GM18858 (cell line): ENCODE data around the gene S100A4.
"Not testable (repeated sequence)": the region's sequence is repeated elsewhere in the genome, so short reads cannot be mapped to it uniquely, and the experiment has no call there.

Experiments used
- ATAC-seq: cut with Tn5 transposase; IDR thresholded peaks from one replicate; pipeline ENCODE4 v1.9.1; 2021; ENCODE audit not compliant: unreplicated experiment

The S100A4 gene

DNA sequence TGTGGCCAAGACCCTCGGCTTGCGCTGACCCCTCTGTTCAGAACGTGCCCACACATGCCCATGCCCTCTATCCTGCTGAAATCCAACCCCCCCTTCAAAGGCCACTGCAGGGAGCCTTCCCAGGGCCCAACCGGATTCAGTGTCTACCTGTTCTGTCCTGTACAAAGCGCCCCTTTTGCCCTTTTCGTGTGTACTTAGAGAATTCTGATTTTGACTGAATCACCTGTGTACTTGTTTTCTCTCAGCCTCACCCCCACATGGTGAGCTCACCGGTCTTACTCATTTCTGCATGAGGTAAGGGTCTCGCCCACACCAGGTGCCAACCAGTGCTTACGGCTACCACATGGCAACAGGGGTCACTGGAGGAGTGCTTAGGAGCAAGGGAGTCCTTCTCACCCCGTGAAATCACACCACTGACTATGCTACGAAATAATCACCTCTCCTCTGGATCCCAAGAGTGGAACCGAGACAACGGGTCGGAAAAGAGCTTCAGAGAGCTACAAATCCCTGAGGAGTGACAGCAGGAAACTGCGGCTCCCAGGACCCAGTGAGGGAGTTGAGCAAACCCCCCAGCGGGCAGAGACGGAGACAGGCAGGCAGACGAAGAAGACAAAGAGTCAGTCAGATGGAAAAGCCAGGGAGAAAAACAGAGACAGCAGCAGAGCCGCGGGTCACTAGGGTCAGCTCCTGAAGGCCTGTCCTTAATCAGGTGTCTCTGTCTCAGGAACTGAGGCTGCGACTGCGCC, 22.2 kb upstream of the S100A4 start:
- ATAC-seq: no peak

DNA sequence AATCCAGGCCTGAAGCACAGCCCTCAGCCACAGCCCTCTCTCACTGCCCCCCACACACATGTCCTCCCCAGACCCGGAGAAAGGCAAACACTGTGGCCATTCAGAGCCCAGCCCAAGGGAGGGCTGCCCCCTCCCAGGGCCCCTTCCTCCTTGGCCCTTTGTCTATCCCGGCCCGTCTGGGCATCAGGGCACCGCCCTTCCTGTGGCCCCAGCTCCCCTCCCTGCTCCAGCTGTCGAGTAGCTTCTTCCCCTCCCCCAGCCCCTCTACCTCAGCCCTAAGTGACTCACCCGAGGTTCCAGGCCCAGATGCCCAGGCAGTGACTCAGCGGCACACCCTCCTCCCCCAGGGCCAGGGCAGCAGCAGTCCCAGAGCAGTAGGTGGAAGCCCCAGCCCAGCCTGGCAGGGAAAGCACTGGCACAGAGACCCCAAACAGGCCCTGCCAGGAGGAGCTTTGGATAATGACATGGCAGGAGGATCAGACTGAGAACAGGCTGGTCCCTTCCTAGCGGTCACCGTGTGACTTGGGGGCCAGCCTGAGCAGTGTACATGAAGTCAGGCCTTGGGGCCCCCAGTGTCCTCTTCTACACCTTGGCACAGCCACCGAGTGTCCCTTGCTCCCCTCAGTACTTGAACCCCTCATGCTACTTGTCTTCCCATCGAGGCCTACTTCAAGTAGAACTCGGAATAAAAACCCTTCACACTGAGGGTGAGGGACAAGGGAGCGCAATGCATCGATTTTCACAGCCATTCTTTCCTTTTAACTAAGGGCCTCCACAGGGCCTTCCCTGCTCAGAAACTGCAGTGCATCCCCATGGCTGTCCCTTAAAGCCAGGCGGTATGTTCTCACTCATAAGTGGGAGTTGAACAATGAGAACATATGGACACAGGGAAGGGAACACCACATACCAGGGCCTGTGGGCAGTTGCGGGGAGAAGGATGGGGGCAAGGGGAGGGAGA, 21.1 kb upstream of the S100A4 start:
- ATAC-seq: no peak

DNA sequence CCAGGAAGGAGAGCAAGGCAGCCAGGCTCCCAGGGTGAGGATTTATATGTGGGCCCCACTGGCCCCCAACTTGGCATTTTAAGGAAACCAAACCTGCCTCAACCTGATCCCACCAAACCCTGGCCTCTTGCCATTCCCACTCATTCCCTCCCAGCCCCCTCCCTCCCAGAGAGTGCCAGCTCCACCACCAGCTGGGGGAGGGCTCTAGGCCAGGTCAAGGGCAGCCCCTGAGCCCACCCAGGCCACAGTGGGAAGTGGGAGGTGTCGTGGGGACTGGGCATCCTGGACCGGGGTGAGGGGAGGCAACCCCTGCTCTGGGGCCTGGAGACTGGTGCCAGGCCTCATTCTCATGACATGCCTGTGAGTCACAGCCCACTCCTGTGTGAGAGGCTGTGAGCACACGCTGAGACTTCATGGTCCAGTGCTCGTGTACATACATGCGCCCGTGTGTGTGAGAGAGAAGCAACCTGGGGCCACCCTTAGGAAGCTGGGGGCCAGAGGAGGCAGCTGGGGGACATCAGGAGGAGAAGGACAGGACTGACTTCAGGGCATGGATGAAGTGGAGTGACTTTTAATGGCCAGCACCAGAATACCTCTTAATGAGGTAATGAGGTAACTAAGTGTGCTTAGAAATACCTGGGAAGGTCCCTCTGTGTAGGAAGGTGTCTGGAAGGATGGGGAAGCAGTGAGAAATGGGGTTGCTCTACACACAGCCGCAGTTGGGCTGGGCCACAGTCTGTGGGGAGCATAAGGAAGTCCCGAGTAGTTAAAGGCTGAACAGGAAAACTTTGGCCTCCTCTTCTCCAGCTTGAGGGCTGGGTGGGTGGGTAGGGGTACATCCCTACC, 20.1 kb upstream of the S100A4 start, which contains the start of gene S100A2:
TSS of gene S100A2 (minus strand) at position 316 of the 846 bp plus-strand sequence. CDS start 1,967 bp downstream, outside the sequence.
- ATAC-seq: no peak

DNA sequence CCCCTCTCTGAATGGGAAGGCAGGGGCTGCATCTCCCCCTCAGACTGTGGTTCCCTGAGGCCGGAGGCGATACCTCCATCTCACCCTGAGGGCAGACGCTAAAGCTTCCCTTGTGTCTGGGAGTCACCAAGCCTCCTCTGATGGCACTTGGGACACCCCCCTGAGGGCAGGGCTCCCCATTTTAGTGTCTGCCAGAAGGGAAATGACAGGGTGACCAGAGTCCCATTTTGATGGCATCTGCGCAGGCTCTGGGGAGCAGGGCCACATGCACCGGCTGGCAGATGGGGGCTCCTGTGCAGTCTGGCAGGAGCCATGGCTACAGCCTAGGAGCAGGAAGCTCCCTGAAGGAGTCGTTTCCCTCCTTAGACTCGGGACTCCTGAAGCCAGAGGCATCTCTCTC, 18.4 kb upstream of the S100A4 start:
- ATAC-seq: no peak

DNA sequence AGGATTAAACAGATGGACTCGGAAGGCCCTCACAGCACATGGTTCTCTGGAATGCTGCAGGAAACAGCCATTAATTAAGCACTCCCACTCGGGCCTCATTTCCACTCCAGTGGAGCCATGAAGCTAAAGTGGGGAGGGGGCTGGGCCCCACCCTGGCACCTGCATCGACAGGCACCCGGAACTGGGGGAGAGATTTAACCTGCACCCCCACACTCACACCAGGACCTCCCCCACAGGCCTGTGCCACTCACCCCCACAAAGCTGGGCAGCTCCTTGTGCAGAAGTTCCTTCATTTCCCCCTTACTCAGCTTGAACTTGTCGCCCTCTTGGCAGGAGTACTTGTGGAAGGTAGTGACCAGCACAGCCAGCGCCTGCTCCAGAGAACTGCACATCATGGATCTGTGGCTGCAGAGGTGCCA, 17.9 kb upstream of the S100A4 start:
- no peak for ATAC-seq

DNA sequence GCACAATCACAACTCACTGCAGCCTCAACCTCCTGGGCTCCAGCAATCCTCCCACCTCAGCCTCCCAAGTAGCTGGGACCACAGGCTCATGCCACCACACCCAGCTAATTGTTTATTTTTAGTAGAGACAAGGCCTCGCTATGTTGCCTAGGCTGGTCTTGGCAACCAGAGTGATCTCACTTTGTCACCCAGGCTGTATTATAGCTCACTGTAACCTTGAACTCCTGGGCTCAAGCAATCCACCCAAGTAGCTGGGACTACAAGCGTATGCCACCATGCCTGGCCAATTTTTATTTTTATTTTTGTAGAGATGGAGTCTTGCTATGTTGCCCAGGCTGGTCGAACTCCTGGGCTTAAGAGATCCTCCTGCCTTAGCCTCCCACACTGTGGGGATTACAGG, 16.4 kb upstream of the S100A4 start:
- ATAC-seq: not testable (repeated sequence)

DNA sequence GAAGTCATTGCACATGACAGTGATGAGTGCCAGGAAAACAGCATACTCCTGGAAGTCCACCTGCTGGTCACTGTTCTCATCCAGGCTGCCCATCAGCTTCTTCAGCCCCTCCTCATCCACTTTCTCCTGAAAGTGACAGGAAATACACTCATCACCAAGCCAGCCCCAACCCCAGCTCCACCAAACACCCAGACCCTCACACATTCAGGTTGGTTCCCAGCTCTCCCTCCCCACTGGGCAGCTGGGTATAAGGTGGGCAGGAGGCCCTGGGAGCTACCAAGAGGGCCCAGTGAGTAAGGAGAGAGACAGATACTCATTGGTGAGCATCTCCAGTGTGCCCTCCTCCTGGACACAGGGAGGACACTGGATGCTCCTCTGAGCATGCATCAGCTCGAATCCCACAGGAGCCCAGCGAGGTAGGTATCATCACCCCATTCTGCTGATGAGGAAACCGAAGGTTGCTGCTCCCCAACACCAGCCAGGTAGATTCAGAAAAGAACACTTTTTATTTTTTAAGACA, 15.9 kb upstream of the S100A4 start:
- no peak for ATAC-seq

DNA sequence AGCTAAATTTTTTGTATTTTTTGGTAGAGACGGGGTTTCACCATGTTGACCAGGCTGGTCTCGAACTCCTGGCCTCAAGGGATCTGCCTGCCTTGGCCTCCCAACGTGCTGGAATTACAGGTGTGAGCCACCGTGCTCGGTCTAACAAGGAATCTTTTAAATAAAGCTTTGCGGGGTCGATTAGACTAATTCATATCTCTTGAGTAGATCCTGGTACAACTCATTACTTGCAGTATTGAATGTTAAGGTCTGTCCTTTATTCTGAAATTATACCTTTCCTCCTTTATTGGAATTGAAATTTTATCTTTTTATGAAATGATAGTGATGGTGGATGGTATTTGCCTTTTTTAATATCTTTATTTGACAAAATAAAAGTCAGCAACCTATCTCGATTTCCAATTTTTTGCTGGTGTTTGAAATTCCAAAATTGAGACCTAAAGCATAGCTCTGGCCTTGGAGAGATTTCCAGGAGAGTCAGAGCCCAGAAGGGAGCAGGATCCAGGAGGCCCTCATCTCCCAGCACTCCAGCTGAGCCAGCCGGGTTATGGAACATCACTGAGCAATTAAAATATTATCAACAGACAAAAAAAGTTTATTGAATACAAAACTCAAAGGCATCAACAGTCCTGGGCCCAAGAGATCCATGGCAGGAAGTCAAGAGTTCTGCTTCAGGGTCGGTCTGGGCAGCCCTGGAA, 15.3 kb upstream of the S100A4 start:
- ATAC-seq: no peak

DNA sequence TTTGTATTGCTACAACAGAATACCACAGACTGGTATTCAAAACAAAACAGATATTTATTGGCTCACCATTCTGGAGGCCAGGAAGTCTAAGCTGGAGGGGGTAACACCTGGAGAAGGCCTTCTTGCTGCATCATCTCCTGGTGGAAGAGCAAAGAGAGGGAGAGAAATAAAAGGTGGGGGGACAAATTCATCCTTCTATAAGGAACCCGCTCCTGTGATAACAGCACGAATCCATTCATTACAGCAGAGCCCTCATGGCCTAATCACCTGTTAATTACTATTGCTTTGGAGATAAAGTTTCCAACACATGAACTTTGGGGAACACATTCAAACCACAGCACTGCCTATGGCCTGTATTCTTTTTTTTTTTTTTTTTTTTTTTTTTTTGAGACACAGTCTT, 14.6 kb upstream of the S100A4 start:
- ATAC-seq: no peak

DNA sequence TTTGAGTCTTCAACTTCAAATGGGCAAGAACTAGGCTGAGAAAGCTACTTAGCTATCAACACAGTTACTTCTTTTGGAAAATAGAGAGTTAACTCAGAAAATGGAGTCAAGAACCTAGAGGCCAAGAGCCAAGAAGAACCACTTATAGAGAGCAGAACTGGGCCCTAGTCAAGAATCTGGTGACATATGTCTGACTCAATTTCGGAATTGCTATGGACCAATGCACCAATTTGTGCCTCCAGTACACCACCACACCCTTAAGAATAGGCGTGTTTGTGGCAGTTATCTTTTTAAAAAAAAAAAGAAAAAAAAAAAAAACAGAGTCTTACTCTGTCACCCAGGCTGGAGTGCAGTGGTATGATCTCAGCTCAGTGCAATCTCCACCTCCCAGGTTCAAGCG, 12.3 kb upstream of the S100A4 start:
- no peak for ATAC-seq

DNA sequence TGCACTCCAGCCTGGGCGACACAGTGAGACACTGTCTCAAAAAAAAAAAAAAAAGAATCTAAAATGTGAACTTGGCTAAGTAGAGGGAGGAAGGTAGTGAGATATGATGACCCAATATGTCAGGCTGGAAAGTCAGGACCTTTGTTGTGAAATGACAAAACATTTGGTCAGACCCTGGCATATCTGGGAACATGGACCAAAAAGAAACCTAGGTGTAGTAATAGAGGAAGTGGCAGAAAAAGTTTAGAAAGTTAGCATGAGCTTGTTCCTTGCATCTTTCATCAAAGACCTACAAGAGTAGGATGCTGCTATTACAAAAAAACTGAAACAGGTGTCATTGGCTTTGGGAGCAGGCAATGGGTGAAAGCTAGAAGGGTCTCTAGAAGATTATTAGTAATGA, 10.7 kb upstream of the S100A4 start:
- ATAC-seq: no peak

DNA sequence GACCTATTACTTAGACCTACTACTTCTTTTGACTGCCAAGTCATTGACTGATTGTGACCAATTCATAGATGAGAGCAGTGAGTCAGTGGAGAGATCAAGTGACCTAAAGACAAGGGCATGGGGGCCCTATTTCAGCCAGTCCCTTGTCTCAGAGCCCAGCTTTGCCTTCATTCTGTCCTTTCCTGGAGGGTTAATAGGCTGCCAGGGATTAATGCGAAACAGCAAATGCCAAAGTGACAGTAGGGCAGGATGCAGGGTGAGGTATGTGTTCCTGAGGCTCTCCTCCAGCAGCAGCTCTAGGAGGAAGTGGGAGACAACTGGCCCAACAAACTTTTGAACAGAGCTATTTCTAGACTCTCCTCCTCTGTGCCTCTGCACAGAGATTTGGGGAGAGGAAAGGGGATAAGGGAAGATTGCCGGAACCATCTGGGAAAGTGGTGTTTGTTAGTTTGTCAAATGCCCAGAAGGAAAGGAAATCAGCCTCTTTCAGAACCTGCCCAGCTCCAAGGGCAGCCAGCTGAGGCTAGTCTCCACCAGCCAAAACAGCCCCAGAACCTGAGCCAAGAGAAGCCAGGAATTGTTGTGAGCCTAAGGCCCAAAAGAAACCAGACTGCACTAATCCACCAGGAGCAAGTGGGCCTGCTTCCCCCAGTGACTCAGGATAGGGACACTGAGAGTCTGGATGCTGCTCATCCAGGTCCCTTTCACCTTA, 8.4 kb upstream of the S100A4 start:
- ATAC-seq: no peak

DNA sequence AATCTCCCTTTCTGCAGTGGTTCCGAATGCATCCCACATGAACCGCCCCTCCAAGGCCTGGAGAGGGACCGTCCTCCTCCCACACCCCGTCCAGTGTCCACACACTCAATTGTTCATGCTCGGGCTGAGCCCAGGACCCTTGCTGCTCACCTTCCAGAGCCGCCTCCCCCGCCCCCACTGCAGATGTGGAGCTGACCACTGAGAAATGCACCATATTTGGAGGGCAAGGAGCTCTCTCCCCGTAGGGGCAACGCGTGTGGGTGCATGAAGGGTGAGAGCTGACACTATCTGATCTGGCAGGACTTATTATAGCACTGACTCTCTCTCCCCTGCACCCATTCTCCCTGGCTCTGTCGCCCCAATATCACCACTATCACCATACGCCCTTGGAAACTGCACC, 7.5 kb upstream of the S100A4 start:
- ATAC-seq: no peak

DNA sequence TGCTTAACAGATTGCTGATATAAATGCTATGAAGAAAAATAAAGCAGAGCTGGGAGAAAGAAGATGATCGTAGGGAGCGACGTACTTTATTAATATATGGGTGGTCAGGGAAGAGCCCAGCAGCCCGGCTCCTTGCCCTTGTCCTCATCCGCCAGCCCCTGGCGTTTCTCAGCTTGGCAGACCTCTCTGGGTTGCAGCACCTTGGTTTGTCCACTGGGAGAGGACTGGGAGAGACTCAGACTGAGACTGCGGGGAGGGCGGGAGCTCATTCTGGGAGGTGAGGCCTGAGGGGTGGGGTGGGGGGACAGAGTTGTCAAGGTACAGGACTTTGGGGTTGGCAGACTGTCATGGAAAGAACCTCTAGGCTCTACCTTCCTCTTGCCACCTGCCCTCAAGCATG, 6.7 kb upstream of the S100A4 start:
- no peak for ATAC-seq

DNA sequence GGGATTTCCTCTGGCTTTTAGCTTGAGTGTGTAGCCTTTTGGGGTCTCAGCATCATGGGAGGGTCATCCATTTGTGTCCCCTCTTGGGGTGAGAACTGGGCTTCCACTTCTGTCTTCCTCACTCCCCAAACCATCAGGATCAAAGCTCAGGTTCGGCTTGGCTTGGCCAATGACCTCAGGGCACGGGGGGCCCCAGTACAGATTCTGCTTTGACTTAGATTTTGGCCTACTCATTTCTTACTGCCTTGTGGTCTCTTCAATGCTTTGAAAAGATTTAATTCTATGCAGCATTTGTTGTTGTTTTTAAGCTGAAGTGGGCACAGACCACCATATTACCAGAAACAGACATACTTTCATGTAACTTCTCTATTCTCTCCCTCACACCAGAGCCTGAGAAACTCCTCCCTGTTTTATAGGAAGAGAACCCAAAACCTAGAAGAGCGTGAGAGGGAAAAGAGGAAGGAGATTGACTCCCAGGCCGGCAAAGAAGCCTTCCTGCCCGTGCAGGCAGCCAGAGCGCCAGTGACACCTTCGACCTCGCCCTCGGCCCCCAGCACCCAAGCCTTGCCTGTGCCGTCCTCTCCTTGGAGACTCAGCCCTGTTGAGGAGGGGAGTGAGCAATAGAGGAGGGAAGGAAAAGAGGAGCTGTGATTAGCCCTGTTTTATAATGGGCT, 5.4 kb upstream of the S100A4 start:
- ATAC-seq: no peak

DNA sequence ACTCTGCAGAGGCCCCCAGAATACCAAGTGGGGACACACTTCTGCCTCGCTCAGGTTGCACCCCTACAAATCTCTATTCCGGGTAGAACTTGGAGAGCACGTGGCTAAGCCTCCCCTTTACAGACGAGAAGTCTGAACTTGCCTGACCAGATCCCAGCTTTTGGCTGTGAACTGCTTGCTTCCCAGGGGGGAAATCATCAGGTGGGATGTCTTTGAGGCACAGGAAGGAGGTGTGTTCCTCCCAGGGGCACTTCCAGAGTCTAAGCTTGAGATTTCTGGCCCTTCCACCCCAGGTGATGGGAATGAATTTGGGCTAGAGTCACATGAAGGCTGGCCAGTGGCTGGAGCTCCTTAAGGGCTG, 4.8 kb upstream of the S100A4 start:
- ATAC-seq: no peak

DNA sequence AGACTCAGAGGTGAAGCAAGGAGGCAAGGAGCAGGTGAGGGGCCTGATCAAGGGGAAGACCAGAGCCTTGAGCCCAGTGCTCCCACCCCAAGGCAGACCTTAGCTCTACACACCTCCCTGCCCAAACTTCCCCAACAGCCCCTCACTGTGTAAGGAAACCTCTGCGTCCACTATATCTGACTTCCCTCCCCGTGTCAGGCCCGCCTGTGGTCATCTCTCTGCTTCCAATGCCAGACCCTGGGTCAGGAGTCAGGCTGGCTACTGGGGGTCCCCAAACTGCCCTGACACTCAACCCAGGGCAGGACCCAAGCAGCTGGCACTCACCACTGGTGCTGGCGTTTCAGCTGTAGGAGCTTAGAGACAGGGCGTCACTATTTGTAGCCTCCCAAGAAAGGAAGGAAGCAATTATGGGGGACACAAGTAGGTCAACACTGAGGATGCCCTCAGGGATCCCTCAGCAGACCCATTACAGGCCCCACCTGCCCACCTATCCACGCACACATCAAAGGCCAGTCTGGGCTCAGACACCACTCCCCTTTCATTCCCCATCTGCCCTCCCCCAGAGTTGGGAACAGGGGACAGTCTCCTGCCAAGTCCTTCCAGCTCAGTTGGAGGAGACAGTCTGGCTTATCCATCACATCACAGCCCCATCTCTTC, 4.3 kb upstream of the S100A4 start:
- ATAC-seq: no peak
